ENCODE data around the gene HIVEP3.

DNA sequence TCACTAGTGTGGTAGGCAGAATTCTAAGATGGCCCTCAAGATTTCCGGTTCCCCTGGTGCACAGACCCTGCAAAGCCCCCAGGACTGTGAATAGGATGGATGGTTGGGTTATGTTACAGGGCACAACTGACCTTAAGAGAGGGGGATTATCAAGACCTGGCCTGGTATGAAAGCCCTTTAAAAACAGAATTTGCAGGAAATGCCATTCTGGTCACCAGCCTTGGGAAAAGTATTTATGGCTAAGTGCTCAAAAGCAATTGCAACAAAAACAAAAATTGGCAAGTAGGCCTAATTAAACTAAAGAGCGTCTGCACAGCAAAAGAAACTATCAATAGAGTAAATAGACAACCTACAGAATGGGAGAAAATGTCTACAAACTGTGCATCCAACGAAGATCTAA lies 289.6 kb downstream of the HIVEP3 start:
- no peak for TF ChIP-seq POLR2AphosphoS5 (IDR thresholded peaks at IDR 0.05; ENCODE audit: low read depth, low read length)
- TF ChIP-seq TAF1 (IDR thresholded peaks at IDR 0.05; ENCODE audit: low read depth, low read length) = no peak
- no peak for TF ChIP-seq POLR2A (IDR thresholded peaks at IDR 0.05; ENCODE audit: low read depth, low read length)
- TF ChIP-seq SPI1 (IDR thresholded peaks at IDR 0.05; ENCODE audit: low read depth, low read length) = no peak

Measured in GM12891 (cell line).